Measurements from ENCODE around the gene CDK16.

CDK16 gene

GRCh38 chrX:47218280-47218919 lies at the start of gene CDK16:
CDK16 (plus strand) TSS chrX:47218681; CDS start chrX:47223558, 4,877 bp downstream.
- peak; percentile 83 for DNase-seq (ENCODE audit: low read depth)
- peak within 1 kb of the TSS; percentile 77 for H3K4me3 ChIP-seq (ENCODE audit: control insufficient read depth, low read depth, low read length)
- TF ChIP-seq CTCF (conservative IDR thresholded peaks at IDR 0.05; ENCODE audit: control insufficient read depth, insufficient read depth, low read depth, low read length), result no peak

- no peak for DNase-seq (ENCODE audit: low read depth)
- no peak overlapping the region for H3K4me3 ChIP-seq (ENCODE audit: control insufficient read depth, low read depth, low read length)
- TF ChIP-seq CTCF (conservative IDR thresholded peaks at IDR 0.05; ENCODE audit: control insufficient read depth, insufficient read depth, low read depth, low read length), result no peak
Observed at GRCh38 chrX:47169273-47169672, 49.2 kb upstream of the CDK16 start.

GRCh38 chrX:47169726-47170515 lies 48.6 kb upstream of the CDK16 start:
- TF ChIP-seq CTCF (conservative IDR thresholded peaks at IDR 0.05; ENCODE audit: control insufficient read depth, insufficient read depth, low read depth, low read length), result no peak
- H3K4me3 ChIP-seq (ENCODE audit: control insufficient read depth, low read depth, low read length), result no peak overlapping the region
- peak; percentile 64 for DNase-seq (ENCODE audit: low read depth)

- no peak for TF ChIP-seq CTCF (conservative IDR thresholded peaks at IDR 0.05; ENCODE audit: control insufficient read depth, insufficient read depth, low read depth, low read length)
- no peak for DNase-seq (ENCODE audit: low read depth)
Observed at GRCh38 chrX:47170861-47171692, 47.4 kb upstream of the CDK16 start.

GRCh38 chrX:47171996-47172395 lies 46.5 kb upstream of the CDK16 start:
- no peak overlapping the region for H3K4me3 ChIP-seq (ENCODE audit: control insufficient read depth, low read depth, low read length)
- TF ChIP-seq CTCF (conservative IDR thresholded peaks at IDR 0.05; ENCODE audit: control insufficient read depth, insufficient read depth, low read depth, low read length), result no peak
- no peak for DNase-seq (ENCODE audit: low read depth)

More at GRCh38 chrX:47170861-47171692, 47.4 kb upstream of the CDK16 start:
- H3K4me3 ChIP-seq (ENCODE audit: control insufficient read depth, low read depth, low read length), result no peak overlapping the region

- no peak for DNase-seq (ENCODE audit: low read depth)
- TF ChIP-seq CTCF (conservative IDR thresholded peaks at IDR 0.05; ENCODE audit: control insufficient read depth, insufficient read depth, low read depth, low read length), result no peak
- H3K4me3 ChIP-seq (ENCODE audit: control insufficient read depth, low read depth, low read length), result no peak overlapping the region
Observed at GRCh38 chrX:47172549-47172948, 45.9 kb upstream of the CDK16 start.

Measured in fibroblast of mammary gland (primary cell).